MM.1S (cell line): Measurements from ENCODE around the gene ALX1.
"Not testable (repeated sequence)": the region's sequence is repeated elsewhere in the genome, so short reads cannot be mapped to it uniquely, and the experiment has no call there.

Experiments used
- DNase-seq: peaks from one replicate; pipeline ENCODE4 v3.0.0-alpha.2; 2015
- H2AFZ ChIP-seq: fragments of 300-600 bp; sonication (generic); 2 replicates; pipeline ENCODE4 v1.6.0; 2016; ENCODE audit warnings: antibody characterized with exemption, low read length
- H3F3A ChIP-seq: fragments of 300-600 bp; sonication (generic); 2 replicates; pipeline ENCODE4 v1.6.1; 2016; ENCODE audit warnings: mild to moderate bottlenecking, antibody characterized with exemption, low read length, moderate library complexity, mixed read lengths; ENCODE audit not compliant: insufficient read depth
- H3K27ac ChIP-seq: fragments of 300-600 bp; sonication (generic); 2 replicates; pipeline ENCODE4 v1.5.1; 2016; ENCODE audit warnings: mild to moderate bottlenecking, low read length
- H3K27me3 ChIP-seq: fragments of 300-600 bp; sonication (generic); replicated peaks from 2 replicates; pipeline ENCODE4 v1.6.0; 2016; ENCODE audit warnings: low read length; ENCODE audit not compliant: insufficient read depth
- H3K36me3 ChIP-seq: fragments of 300-600 bp; sonication (generic); replicated peaks from 2 replicates; pipeline ENCODE4 v1.6.1; 2016; ENCODE audit warnings: mild to moderate bottlenecking, low read length, mixed read lengths; ENCODE audit not compliant: insufficient read depth
- H3K4me1 ChIP-seq: fragments of 300-600 bp; sonication (generic); 2 replicates; pipeline ENCODE4 v1.6.1; 2016; ENCODE audit warnings: low read length, mixed read lengths
- H3K4me2 ChIP-seq: fragments of 300-600 bp; sonication (generic); 2 replicates; pipeline ENCODE4 v1.6.0; 2016; ENCODE audit warnings: low read depth, low read length
- H3K4me3 ChIP-seq: fragments of 300-600 bp; sonication (generic); 2 replicates; pipeline ENCODE4 v1.5.1; 2016; ENCODE audit warnings: low read length, mixed read lengths
- H3K79me2 ChIP-seq: fragments of 300-600 bp; sonication (generic); 2 replicates; pipeline ENCODE4 v1.6.1; 2016; ENCODE audit warnings: mixed run types, low read length, mixed read lengths
- H3K9ac ChIP-seq: fragments of 300-600 bp; sonication (generic); 2 replicates; pipeline ENCODE4 v1.6.1; 2016; ENCODE audit warnings: low read length, mixed read lengths
- H3K9me2 ChIP-seq: fragments of 300-600 bp; sonication (generic); replicated peaks from 2 replicates; pipeline ENCODE4 v1.6.1; 2016; ENCODE audit warnings: mild to moderate bottlenecking, low read length, mixed read lengths; ENCODE audit not compliant: insufficient read depth
- H3K9me3 ChIP-seq: fragments of 300-600 bp; sonication (generic); replicated peaks from 2 replicates; pipeline ENCODE4 v1.6.1; 2016; ENCODE audit warnings: mild to moderate bottlenecking, low read length, mixed read lengths; ENCODE audit not compliant: insufficient read depth
- H4K20me1 ChIP-seq: fragments of 300-600 bp; sonication (generic); 2 replicates; pipeline ENCODE4 v1.6.1; 2016; ENCODE audit warnings: mild to moderate bottlenecking, low read length, moderate library complexity, mixed read lengths; ENCODE audit not compliant: insufficient read depth
- EZH2 ChIP-seq: fragments of 300-600 bp; sonication (generic); optimal IDR thresholded peaks from 2 replicates; pipeline ENCODE3; 2017; ENCODE audit warnings: low read depth, mild to moderate bottlenecking, antibody characterized with exemption, low read length, mixed read lengths
- EZH2phosphoT487 ChIP-seq: fragments of 300-600 bp; sonication (generic); IDR thresholded peaks from 2 replicates; pipeline ENCODE4 v1.6.1; 2018; ENCODE audit warnings: antibody characterized with exemption, low read length
- TF ChIP-seq, protein P1 (sequence below): fragments of 300-600 bp; sonication (generic); IDR thresholded peaks from 2 replicates; pipeline ENCODE4 v1.5.1; 2016; ENCODE audit warnings: antibody characterized with exemption, low read length, mixed read lengths

ALX1 gene

GRCh38 chr12:85309125-85309566 lies 29.1 kb downstream of the ALX1 start:
- Histone ChIP-seq H3K36me3 (no peaks in the 10 kb centered on the region), H3K9me2 (no peaks in the 10 kb centered on the region), H3K4me1 (no peaks in the 10 kb centered on the region), H2AFZ (no peak overlapping the region), H3K79me2 (no peaks in the 10 kb centered on the region), H3F3A (no peaks in the 10 kb centered on the region), H3K9me3 (no peaks in the 10 kb centered on the region), H3K27ac (no peak overlapping the region), H3K4me3 (no peak overlapping the region), H3K9ac (no peak overlapping the region), H4K20me1 (no peaks in the 10 kb centered on the region), H3K4me2 (no peak overlapping the region), H3K27me3 (no peaks in the 10 kb centered on the region)
- DNase-seq, result no peak
- TF ChIP-seq, protein P1, sequence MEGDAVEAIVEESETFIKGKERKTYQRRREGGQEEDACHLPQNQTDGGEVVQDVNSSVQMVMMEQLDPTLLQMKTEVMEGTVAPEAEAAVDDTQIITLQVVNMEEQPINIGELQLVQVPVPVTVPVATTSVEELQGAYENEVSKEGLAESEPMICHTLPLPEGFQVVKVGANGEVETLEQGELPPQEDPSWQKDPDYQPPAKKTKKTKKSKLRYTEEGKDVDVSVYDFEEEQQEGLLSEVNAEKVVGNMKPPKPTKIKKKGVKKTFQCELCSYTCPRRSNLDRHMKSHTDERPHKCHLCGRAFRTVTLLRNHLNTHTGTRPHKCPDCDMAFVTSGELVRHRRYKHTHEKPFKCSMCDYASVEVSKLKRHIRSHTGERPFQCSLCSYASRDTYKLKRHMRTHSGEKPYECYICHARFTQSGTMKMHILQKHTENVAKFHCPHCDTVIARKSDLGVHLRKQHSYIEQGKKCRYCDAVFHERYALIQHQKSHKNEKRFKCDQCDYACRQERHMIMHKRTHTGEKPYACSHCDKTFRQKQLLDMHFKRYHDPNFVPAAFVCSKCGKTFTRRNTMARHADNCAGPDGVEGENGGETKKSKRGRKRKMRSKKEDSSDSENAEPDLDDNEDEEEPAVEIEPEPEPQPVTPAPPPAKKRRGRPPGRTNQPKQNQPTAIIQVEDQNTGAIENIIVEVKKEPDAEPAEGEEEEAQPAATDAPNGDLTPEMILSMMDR, result no peak
- TF ChIP-seq EZH2phosphoT487 (no peak), EZH2 (no peak)

DNA sequence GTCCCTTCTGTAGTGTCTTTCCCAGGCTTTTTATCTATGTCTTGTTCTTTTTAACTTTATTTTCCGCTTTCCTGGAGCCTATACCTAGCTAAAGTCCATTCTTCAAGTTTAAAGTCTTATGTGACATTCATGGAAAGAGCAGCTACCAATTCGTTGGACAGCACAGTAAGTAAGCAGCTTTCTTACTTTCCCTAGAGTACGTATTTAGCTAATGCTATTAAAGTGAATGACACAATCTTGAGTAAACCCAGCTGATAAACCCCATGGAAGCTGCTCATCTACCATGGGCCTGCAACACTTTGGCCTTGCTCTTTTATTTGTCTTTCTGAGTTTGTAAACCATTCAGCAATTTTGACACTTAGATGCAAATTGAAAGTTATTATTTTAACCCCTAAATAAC lies 30.0 kb downstream of the ALX1 start:
- Histone ChIP-seq H3K27ac (no peak overlapping the region), H3K9me2 (no peaks in the 10 kb centered on the region), H3K4me1 (no peaks in the 10 kb centered on the region), H3K79me2 (no peaks in the 10 kb centered on the region), H3K36me3 (no peaks in the 10 kb centered on the region), H3K27me3 (no peaks in the 10 kb centered on the region), H4K20me1 (no peaks in the 10 kb centered on the region), H3K9me3 (no peaks in the 10 kb centered on the region), H2AFZ (no peak overlapping the region), H3K4me2 (no peak overlapping the region), H3K4me3 (no peak overlapping the region), H3K9ac (no peak overlapping the region), H3F3A (no peaks in the 10 kb centered on the region)
- DNase-seq, result no peak
- no peak for TF ChIP-seq EZH2
- TF ChIP-seq EZH2phosphoT487, result no peak
- TF ChIP-seq, protein P1, result no peak

DNA sequence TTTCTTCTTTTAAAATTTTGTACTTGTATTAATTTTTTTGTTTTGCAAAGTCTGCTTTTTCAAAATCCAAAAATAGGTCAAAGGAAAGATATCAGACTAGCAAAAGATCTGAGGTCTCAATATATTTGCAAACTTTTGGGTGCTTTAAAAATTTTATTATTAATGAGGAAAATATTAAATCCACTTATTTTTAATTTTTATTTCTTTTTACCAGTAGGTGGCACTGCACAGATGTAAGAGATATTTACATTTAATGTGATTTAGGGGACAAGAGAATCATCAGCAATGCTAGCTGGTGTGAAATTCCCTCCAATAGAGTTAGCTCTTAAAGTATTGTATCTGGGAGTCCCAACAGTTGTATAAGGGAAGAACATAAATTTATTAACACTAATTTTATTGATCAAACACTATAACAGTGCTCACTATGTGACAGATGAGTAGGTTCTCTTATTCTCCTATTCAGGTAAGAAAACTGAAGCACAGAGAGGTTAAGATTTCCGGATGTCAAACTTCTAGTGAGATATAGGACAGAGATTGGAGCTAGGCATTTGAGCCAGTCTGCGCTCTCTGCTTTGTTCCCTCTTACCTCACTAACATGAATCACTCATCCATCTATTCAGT lies 30.5 kb downstream of the ALX1 start:
- H3K27me3 ChIP-seq, result no peaks in the 10 kb centered on the region
- H3K36me3 ChIP-seq, result no peaks in the 10 kb centered on the region
- H2AFZ ChIP-seq, result no peak overlapping the region
- no peaks in the 10 kb centered on the region for H3K9me2 ChIP-seq
- H4K20me1 ChIP-seq, result no peaks in the 10 kb centered on the region
- no peak overlapping the region for H3K4me3 ChIP-seq
- no peaks in the 10 kb centered on the region for H3K4me1 ChIP-seq
- TF ChIP-seq EZH2phosphoT487 (no peak), EZH2 (no peak)
- TF ChIP-seq, protein P1, result peak; percentile 27
- H3F3A ChIP-seq, result no peaks in the 10 kb centered on the region
- no peak overlapping the region for H3K4me2 ChIP-seq
- DNase-seq, result peak; percentile 11
- no peak overlapping the region for H3K9ac ChIP-seq
- H3K79me2 ChIP-seq, result no peaks in the 10 kb centered on the region
- H3K9me3 ChIP-seq, result no peaks in the 10 kb centered on the region
- no peak overlapping the region for H3K27ac ChIP-seq

GRCh38 chr12:85317866-85318636 lies 38.0 kb downstream of the ALX1 start:
- H3K4me3 ChIP-seq, H2AFZ ChIP-seq, H3K4me1 ChIP-seq, H3K4me2 ChIP-seq, H3F3A ChIP-seq, H3K36me3 ChIP-seq, H3K79me2 ChIP-seq, DNase-seq, H3K9me2 ChIP-seq, H3K27me3 ChIP-seq, H4K20me1 ChIP-seq, H3K9ac ChIP-seq, H3K27ac ChIP-seq, H3K9me3 ChIP-seq: not testable (repeated sequence)
